Testis (tissue), 3 donors: Measurements from ENCODE around the gene NEURL1. TPM values are rescaled to one million over a fixed set of nuclear protein-coding genes. Genes with fewer than 3 reads are reported as not detected.

ENCODE experiments used
- DNase-seq: peaks from one replicate; pipeline ENCODE4 v3.0.0-alpha.2; 2019
- H3K27ac ChIP-seq, 2 donors: fragments of 200-600 bp; sonication (generic); one replicate each; pipeline ENCODE4 v1.5.1; 2019
- H3K27me3 ChIP-seq: fragments of 200-600 bp; sonication (generic); one replicate; pipeline ENCODE4 v1.5.1; 2019
- H3K36me3 ChIP-seq: fragments of 200-600 bp; sonication (generic); one replicate; pipeline ENCODE4 v1.5.1; 2017; ENCODE audit warnings: low read depth; ENCODE audit errors: missing control alignments
- H3K4me1 ChIP-seq: fragments of 200-600 bp; sonication (generic); one replicate; pipeline ENCODE4 v1.5.1; 2019
- H3K4me3 ChIP-seq, 2 donors: fragments of 200-600 bp; sonication (generic); one replicate each; pipeline ENCODE4 v1.5.1; 2017 to 2019
- H3K9me3 ChIP-seq: fragments of 200-600 bp; sonication (generic); one replicate; pipeline ENCODE4 v1.5.1; 2017
- POLR2A ChIP-seq: fragments of 450-650 bp; IDR thresholded peaks from one replicate; pipeline ENCODE4 v1.6.1; 2017; ENCODE audit warnings: antibody characterized with exemption, mild to moderate bottlenecking, moderate library complexity
- WGBS, 2 donors: methylation state at CpG; one replicate each; pipeline ENCODE4 v1.1.5; 2018; 5-methylcytosine and 5-hydroxymethylcytosine counted together
- intact Hi-C: fragments of 100-400 bp; cut with DNase I; formaldehyde crosslinking; loops from one replicate; pipeline ENCODE4 v1.15.1; 2023; ENCODE audit warnings: low total_unique reads
- polyA plus RNA-seq: library from polyadenylated mRNA; stranded (reverse); fragments of 350-450 nt; fragmentation: Illumina TruSeq; extraction: RNeasy Lipid Tissue Mini Kit (QIAGEN cat#74804); gene quantifications from one replicate; pipeline ENCODE4 v1.2.3, GENCODE V29; 2014; ENCODE audit warnings: low read depth, low replicate concordance; ENCODE audit not compliant: insufficient read depth
- total RNA-seq, 2 donors: library from RNA; depleted of rRNA; stranded (reverse); fragments of >200 nt; gene quantifications; one replicate each; pipeline ENCODE4 v1.2.3, GENCODE V29; 2016
- TF ChIP-seq, protein P1 (sequence below), 3 experiments: fragments of 450-650 bp in 2 of 3; fragments of 200-600 bp in 1 of 3; sonication (generic) in 1 of 3; IDR thresholded peaks; one replicate each; pipeline ENCODE4 v1.5.1; 2016 to 2019; ENCODE audit warnings: antibody characterized with exemption in 3 of 3, mild to moderate bottlenecking in 2 of 3, moderate library complexity in 1 of 3

Gene NEURL1
- total and polyA plus RNA-seq, 3 donors from 2014 or later = 17.8 to 21.9 (median 19.8) TPM

DNA sequence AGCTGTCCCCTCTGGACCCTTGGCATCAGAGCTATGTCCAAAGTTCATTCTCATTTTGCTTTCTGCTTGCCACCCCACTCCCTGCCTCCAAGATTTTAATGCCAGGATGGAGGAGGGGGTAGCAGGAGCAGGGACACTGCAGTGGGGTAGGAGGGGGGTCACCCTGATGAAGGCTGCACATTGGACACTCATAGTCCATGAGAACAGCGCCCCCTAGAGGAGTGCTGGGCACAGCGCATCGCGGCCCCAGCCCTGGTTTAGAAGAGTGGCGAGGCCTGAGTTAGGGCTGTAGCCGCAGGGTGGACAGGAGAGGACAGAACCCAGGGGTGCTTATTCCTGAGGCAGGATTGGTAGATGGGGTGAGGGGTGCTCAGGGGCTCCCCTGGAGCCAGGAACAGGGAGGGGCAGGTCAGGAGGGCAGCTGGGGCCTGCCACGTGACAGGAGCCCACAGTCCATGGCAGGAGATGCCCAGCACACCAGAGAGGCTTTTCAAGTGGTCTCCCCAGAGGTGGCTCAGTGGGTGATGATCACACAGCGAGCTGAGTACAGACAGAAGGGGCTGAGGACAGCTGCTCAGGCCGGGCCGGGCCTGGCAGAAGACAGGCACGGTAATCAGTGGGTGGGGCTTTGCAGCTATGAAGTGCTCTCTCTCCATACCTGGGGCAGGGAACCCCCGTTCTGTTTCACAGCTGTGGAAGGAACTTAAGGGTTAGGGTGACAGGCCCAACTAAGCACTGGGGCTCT, 71.4 kb downstream of the NEURL1 start:
- no peak overlapping the region for H3K4me3 ChIP-seq
- WGBS, 2 donors = 73 to 74% methylated on average over 8 to 12 of the region's 12 CpGs
- H3K4me1 ChIP-seq = no peaks in the 10 kb centered on the region
- DNase-seq = peak; percentile 62
- intact Hi-C loops = no loop called here
- no peak overlapping the region for H3K27ac ChIP-seq
- no peak for TF ChIP-seq POLR2A
- TF ChIP-seq, protein P1, sequence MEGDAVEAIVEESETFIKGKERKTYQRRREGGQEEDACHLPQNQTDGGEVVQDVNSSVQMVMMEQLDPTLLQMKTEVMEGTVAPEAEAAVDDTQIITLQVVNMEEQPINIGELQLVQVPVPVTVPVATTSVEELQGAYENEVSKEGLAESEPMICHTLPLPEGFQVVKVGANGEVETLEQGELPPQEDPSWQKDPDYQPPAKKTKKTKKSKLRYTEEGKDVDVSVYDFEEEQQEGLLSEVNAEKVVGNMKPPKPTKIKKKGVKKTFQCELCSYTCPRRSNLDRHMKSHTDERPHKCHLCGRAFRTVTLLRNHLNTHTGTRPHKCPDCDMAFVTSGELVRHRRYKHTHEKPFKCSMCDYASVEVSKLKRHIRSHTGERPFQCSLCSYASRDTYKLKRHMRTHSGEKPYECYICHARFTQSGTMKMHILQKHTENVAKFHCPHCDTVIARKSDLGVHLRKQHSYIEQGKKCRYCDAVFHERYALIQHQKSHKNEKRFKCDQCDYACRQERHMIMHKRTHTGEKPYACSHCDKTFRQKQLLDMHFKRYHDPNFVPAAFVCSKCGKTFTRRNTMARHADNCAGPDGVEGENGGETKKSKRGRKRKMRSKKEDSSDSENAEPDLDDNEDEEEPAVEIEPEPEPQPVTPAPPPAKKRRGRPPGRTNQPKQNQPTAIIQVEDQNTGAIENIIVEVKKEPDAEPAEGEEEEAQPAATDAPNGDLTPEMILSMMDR (IDR thresholded peaks at IDR 0.05) = peak in 2 of 3 experiments; percentile 29 to 75
- no peaks in the 10 kb centered on the region for H3K27me3 ChIP-seq
- no peaks in the 10 kb centered on the region for H3K36me3 ChIP-seq
- H3K9me3 ChIP-seq = no peaks in the 10 kb centered on the region

DNA sequence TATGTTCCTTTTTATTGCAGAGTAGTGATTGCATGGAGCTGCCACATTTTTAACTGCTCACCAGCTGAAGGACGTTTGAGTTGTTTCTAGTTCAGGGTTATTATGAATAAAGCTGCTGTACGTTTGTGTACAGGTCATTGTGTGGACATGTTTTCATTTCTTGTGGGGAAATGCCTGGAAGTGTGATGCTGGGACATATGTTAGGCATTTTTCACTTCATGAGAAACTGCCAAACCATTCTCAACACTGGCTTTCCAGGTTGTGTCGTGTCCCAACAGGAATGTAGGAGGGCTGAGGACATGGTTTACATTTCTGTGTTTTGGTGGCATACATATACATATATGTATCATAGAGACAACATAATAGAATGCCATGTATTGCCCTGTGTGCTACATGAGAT, 73.0 kb downstream of the NEURL1 start:
- Histone ChIP-seq H3K27me3 (no peaks in the 10 kb centered on the region), H3K4me1 (no peaks in the 10 kb centered on the region), H3K36me3 (no peaks in the 10 kb centered on the region), H3K4me3 (no peak overlapping the region), H3K27ac (no peak overlapping the region), H3K9me3 (no peaks in the 10 kb centered on the region)
- intact Hi-C loops = no loop called here
- WGBS, 2 donors = 61 to 62% methylated on average over 3 of the region's 3 CpGs
- TF ChIP-seq, protein P1 (IDR thresholded peaks at IDR 0.05) = no peak
- TF ChIP-seq POLR2A = no peak
- no peak for DNase-seq

- no peaks in the 10 kb centered on the region for H3K4me1 ChIP-seq
- no peak overlapping the region for H3K27ac ChIP-seq
- no peaks in the 10 kb centered on the region for H3K36me3 ChIP-seq
- no peaks in the 10 kb centered on the region for H3K9me3 ChIP-seq
- intact Hi-C loops = no loop called here
- H3K4me3 ChIP-seq = no peak overlapping the region
- no peaks in the 10 kb centered on the region for H3K27me3 ChIP-seq
- WGBS, 2 donors = 89 to 96% methylated on average over 5 of the region's 5 CpGs
- no peak for DNase-seq
- no peak for TF ChIP-seq POLR2A
- TF ChIP-seq, protein P1 (IDR thresholded peaks at IDR 0.05) = no peak
These were observed 75.0 kb downstream of the NEURL1 start for GRCh38 chr10:103568505-103568904.

- no peak for DNase-seq
- WGBS, 2 donors = 71 to 78% methylated on average over 5 of the region's 5 CpGs
- H3K9me3 ChIP-seq = no peaks in the 10 kb centered on the region
- intact Hi-C loops = no loop called here
- no peaks in the 10 kb centered on the region for H3K27me3 ChIP-seq
- H3K4me3 ChIP-seq = no peak overlapping the region
- TF ChIP-seq, protein P1 (IDR thresholded peaks at IDR 0.05) = no peak
- no peak for TF ChIP-seq POLR2A
- no peaks in the 10 kb centered on the region for H3K36me3 ChIP-seq
- H3K27ac ChIP-seq = no peak overlapping the region
- no peaks in the 10 kb centered on the region for H3K4me1 ChIP-seq
These were observed 76.4 kb downstream of the NEURL1 start for GRCh38 chr10:103569896-103570295.
